H1 (cell line): ENCODE measurements around the gene TSPAN16. TPM values are rescaled to one million over a fixed set of nuclear protein-coding genes. Genes with fewer than 3 reads are reported as not detected.

Source experiments
- CTCF ChIA-PET: fragments of 300-600 bp; sonication (Branson Sonifier 250); formaldehyde crosslinking; loops from one replicate; lab custom pipeline; 2021; ENCODE audit not compliant: partially characterized antibody; lab: Charles Lee
- POLR2A ChIA-PET: fragments of 300-600 bp; sonication (Branson Sonifier 250); formaldehyde crosslinking; loops from one replicate; lab custom pipeline; 2021; ENCODE audit warnings: inconsistent platforms; ENCODE audit not compliant: partially characterized antibody; lab: Charles Lee
- DNase-seq, 2 experiments: peaks; one replicate each; pipeline versions ENCODE4 v3.0.0 to v3.0.0-alpha.2; 2010 to 2022; ENCODE audit warnings: low spot score in 2 of 2, low read depth in 1 of 2, mixed read lengths in 1 of 2
- FAIRE-seq: peaks from 2 replicates; lab custom pipeline; 2011; peaks lifted over from hg19 to GRCh38; lab: Jason Lieb, UNC
- H2AFZ ChIP-seq: 2 replicates; pipeline ENCODE4 v1.8.1; 2012; ENCODE audit warnings: low read length, inconsistent platforms
- H2AK5ac ChIP-seq: 2 replicates; pipeline ENCODE4 v1.6.1; 2013; ENCODE audit warnings: low read depth, low read length
- H2BK120ac ChIP-seq: replicated peaks from 2 replicates; pipeline ENCODE3; 2013; ENCODE audit warnings: low read depth, low read length, inconsistent platforms
- H2BK12ac ChIP-seq: 2 replicates; pipeline ENCODE4 v1.6.1; 2013; ENCODE audit warnings: low read depth, low read length
- H2BK15ac ChIP-seq: 2 replicates; pipeline ENCODE4 v1.6.1; 2013; ENCODE audit warnings: low read length
- H2BK20ac ChIP-seq: 2 replicates; pipeline ENCODE4 v1.6.1; 2013; ENCODE audit warnings: low read length
- H2BK5ac ChIP-seq: 2 replicates; pipeline ENCODE4 v1.6.1; 2013; ENCODE audit warnings: low read depth, low read length
- H3K14ac ChIP-seq: 2 replicates; pipeline ENCODE4 v1.6.1; 2013; ENCODE audit warnings: inconsistent platforms; ENCODE audit not compliant: insufficient read length
- H3K18ac ChIP-seq: 2 replicates; pipeline ENCODE4 v1.6.1; 2013; ENCODE audit warnings: low read length; ENCODE audit errors: extremely low read depth
- H3K23ac ChIP-seq: 2 replicates; pipeline ENCODE4 v1.6.1; 2013; ENCODE audit warnings: inconsistent platforms; ENCODE audit not compliant: insufficient read length
- H3K23me2 ChIP-seq: 2 replicates; pipeline ENCODE4 v1.6.1; 2013; ENCODE audit warnings: low read depth, low read length
- H3K27ac ChIP-seq: 2 replicates; pipeline ENCODE4 v1.6.1; 2011; ENCODE audit warnings: low read depth, low read length, inconsistent platforms
- H3K27me3 ChIP-seq, 4 experiments: replicated peaks in 1 of 4; 1 replicate in 1 of 4; 2 replicates in 3 of 4; pipeline versions ENCODE4 v1.6.1 to v1.8.1; 2011 to 2013; ENCODE audit warnings: low read length in 3 of 4, mild to moderate bottlenecking in 3 of 4, inconsistent platforms in 2 of 4, mixed read lengths in 2 of 4, moderate library complexity in 1 of 4; ENCODE audit not compliant: control insufficient read depth in 3 of 4, insufficient read depth in 3 of 4; ENCODE audit errors: extremely low read depth in 1 of 4
- H3K36me3 ChIP-seq, 4 experiments: 2 replicates each; pipeline versions ENCODE4 v1.6.1 to v1.8.1; 2011 to 2013; ENCODE audit warnings: mild to moderate bottlenecking in 4 of 4, low read length in 3 of 4, moderate library complexity in 2 of 4, control low read depth in 1 of 4, inconsistent platforms in 1 of 4; ENCODE audit not compliant: insufficient read depth in 4 of 4, control insufficient read depth in 2 of 4
- H3K4ac ChIP-seq: replicated peaks from 2 replicates; pipeline ENCODE3; 2013; ENCODE audit warnings: low read length, low read depth, mixed read lengths, inconsistent platforms; ENCODE audit not compliant: insufficient read length
- H3K4me1 ChIP-seq, 4 experiments: replicated peaks in 1 of 4; 1 replicate in 1 of 4; 2 replicates in 3 of 4; pipeline versions ENCODE4 v1.6.1 to v1.8.1; 2011 to 2013; ENCODE audit warnings: low read length in 3 of 4, inconsistent platforms in 2 of 4, mixed read lengths in 1 of 4; ENCODE audit not compliant: insufficient read depth in 4 of 4, control insufficient read depth in 3 of 4
- H3K4me2 ChIP-seq, 2 experiments: 2 replicates each; pipeline versions ENCODE4 v1.6.1 to v1.8.1; 2011 to 2013; ENCODE audit warnings: low read depth in 2 of 2, low read length in 2 of 2, control low read depth in 1 of 2, inconsistent platforms in 1 of 2, mild to moderate bottlenecking in 1 of 2; ENCODE audit not compliant: insufficient read depth in 1 of 2
- H3K4me3 ChIP-seq, 4 experiments: fragments of 200-600, 300-600 bp in 1 of 4; sonication (generic), shearing (Covaris generic), sonication (Bioruptor Twin) in 1 of 4; 2 replicates each; pipeline versions ENCODE4 v1.5.1 to v1.8.1; 2011 to 2016; ENCODE audit warnings: low read length in 4 of 4, low read depth in 3 of 4, control low read depth in 2 of 4, inconsistent platforms in 2 of 4, mild to moderate bottlenecking in 2 of 4, mixed read lengths in 1 of 4, moderate library complexity in 1 of 4; ENCODE audit not compliant: insufficient read depth in 2 of 4; ENCODE audit errors: extremely low read depth in 1 of 4
- H3K56ac ChIP-seq: replicated peaks from 2 replicates; pipeline ENCODE3; 2013; ENCODE audit warnings: low read depth, mild to moderate bottlenecking, mixed read lengths, low read length, inconsistent platforms; ENCODE audit not compliant: insufficient read length
- H3K79me1 ChIP-seq: 2 replicates; pipeline ENCODE4 v1.6.1; 2013; ENCODE audit warnings: low read depth, low read length, control low read depth
- H3K79me2 ChIP-seq, 2 experiments: 2 replicates each; pipeline versions ENCODE4 v1.6.1 to v1.8.1; 2012 to 2013; ENCODE audit warnings: low read length in 2 of 2, mild to moderate bottlenecking in 2 of 2, inconsistent platforms in 1 of 2; ENCODE audit not compliant: insufficient read depth in 2 of 2, control insufficient read depth in 1 of 2
- H3K9ac ChIP-seq, 4 experiments: replicated peaks in 1 of 4; 1 replicate in 1 of 4; 2 replicates in 3 of 4; pipeline versions ENCODE4 v1.6.1 to v1.8.1; 2011 to 2013; ENCODE audit warnings: low read depth in 3 of 4, low read length in 3 of 4, control low read depth in 2 of 4, mild to moderate bottlenecking in 2 of 4, moderate library complexity in 2 of 4, inconsistent platforms in 1 of 4; ENCODE audit errors: extremely low read depth in 1 of 4
- H3K9me3 ChIP-seq, 2 experiments: 2 replicates each; pipeline versions ENCODE4 v1.6.1 to v1.8.1; 2012 to 2013; ENCODE audit warnings: mild to moderate bottlenecking in 2 of 2, moderate library complexity in 2 of 2, control low read depth in 1 of 2, inconsistent platforms in 1 of 2, low read depth in 1 of 2, low read length in 1 of 2, mixed read lengths in 1 of 2; ENCODE audit not compliant: insufficient read depth in 2 of 2
- H4K20me1 ChIP-seq, 2 experiments: replicated peaks in 1 of 2; 2 replicates each; pipeline versions ENCODE3 to v1.8.1; 2011 to 2013; ENCODE audit warnings: inconsistent platforms in 2 of 2, low read length in 2 of 2, mild to moderate bottlenecking in 1 of 2; ENCODE audit not compliant: insufficient read depth in 2 of 2, control insufficient read depth in 1 of 2
- H4K5ac ChIP-seq: 2 replicates; pipeline ENCODE4 v1.6.1; 2013; ENCODE audit warnings: low read length, low read depth, mixed read lengths, inconsistent platforms; ENCODE audit not compliant: insufficient read length
- H4K8ac ChIP-seq: 2 replicates; pipeline ENCODE4 v1.8.0; 2013; ENCODE audit warnings: mild to moderate bottlenecking, moderate library complexity, low read length, inconsistent platforms; ENCODE audit not compliant: insufficient read depth; ENCODE audit errors: extremely low read depth
- H4K91ac ChIP-seq: replicated peaks from 2 replicates; pipeline ENCODE3; 2013; ENCODE audit warnings: low read length, mixed read lengths, inconsistent platforms; ENCODE audit not compliant: insufficient read length
- BRCA1 ChIP-seq: IDR thresholded peaks from 2 replicates; pipeline ENCODE4 v1.6.1; 2012; ENCODE audit warnings: low read depth, low read length, improper control_type of control experiment
- EZH2 ChIP-seq: fragments of 200-600 bp; sonication (generic); IDR thresholded peaks from 2 replicates; pipeline ENCODE4 v1.7.1; 2012; ENCODE audit warnings: low read depth, mild to moderate bottlenecking, moderate library complexity, low read length, inconsistent platforms; ENCODE audit not compliant: severe bottlenecking
- HDAC2 ChIP-seq, 2 experiments: fragments of 300-600 bp in 1 of 2; sonication (generic) in 1 of 2; IDR thresholded peaks; 2 replicates each; pipeline ENCODE4 v1.6.1; 2011 to 2012; ENCODE audit warnings: low read depth in 2 of 2, low read length in 2 of 2, mild to moderate bottlenecking in 2 of 2, moderate library complexity in 2 of 2, borderline replicate concordance in 1 of 2, inconsistent platforms in 1 of 2
- HDAC6 ChIP-seq: IDR thresholded peaks from one replicate; pipeline ENCODE4 v1.7.1; 2012; ENCODE audit warnings: low read depth, mild to moderate bottlenecking, inconsistent platforms, low read length, moderate library complexity
- KDM5A ChIP-seq: fragments of 200-600 bp; IDR thresholded peaks from 2 replicates; pipeline ENCODE4 v1.7.1; 2012; ENCODE audit warnings: mild to moderate bottlenecking, low read length, inconsistent platforms, mixed read lengths
- MAFK ChIP-seq: IDR thresholded peaks from 2 replicates; pipeline ENCODE4 v1.6.1; 2012; ENCODE audit warnings: low read depth, mild to moderate bottlenecking, improper control_type of control experiment, low read length
- POLR2A ChIP-seq, 2 experiments: IDR thresholded peaks; 1 replicate in 1 of 2; 2 replicates in 1 of 2; pipeline ENCODE4 v1.6.1; 2011; ENCODE audit warnings: low read depth in 2 of 2, low read length in 2 of 2, mild to moderate bottlenecking in 2 of 2; ENCODE audit errors: control extremely low read depth in 1 of 2
- POLR2AphosphoS5 ChIP-seq: IDR thresholded peaks from 2 replicates; pipeline ENCODE4 v1.6.1; 2011; ENCODE audit warnings: low read depth, low read length
- RAD21 ChIP-seq, 2 experiments: IDR thresholded peaks in 1 of 2; conservative IDR thresholded peaks in 1 of 2; 2 replicates each; pipeline ENCODE4 v1.6.1; 2011; ENCODE audit warnings: low read depth in 2 of 2, low read length in 2 of 2, improper control_type of control experiment in 1 of 2, inconsistent platforms in 1 of 2, mild to moderate bottlenecking in 1 of 2, moderate library complexity in 1 of 2
- RXRA ChIP-seq: IDR thresholded peaks from 2 replicates; pipeline ENCODE4 v1.6.1; 2011; ENCODE audit warnings: low read depth, mild to moderate bottlenecking, low read length, moderate library complexity; ENCODE audit not compliant: insufficient read depth
- SIRT6 ChIP-seq: IDR thresholded peaks from one replicate; pipeline ENCODE4 v1.7.1; 2012; ENCODE audit warnings: low read length, inconsistent platforms
- SIX5 ChIP-seq: IDR thresholded peaks from 2 replicates; pipeline ENCODE4 v1.6.1; 2011; ENCODE audit warnings: mild to moderate bottlenecking, low read depth, low read length
- WGBS, 2 experiments: shearing (Covaris generic) in 1 of 2; methylation state at CpG; one replicate each; pipeline versions ENCODE4 v1.1.6 to v1.1.7; 2013 to 2015; ENCODE audit warnings: low lambda C conversion rate in 2 of 2, mixed read lengths in 2 of 2, inconsistent platforms in 1 of 2, low coverage in 1 of 2, missing lambda C conversion rate in 1 of 2; ENCODE audit not compliant: insufficient replicate concordance in 2 of 2, insufficient coverage in 1 of 2, insufficient read length in 1 of 2; ENCODE audit errors: extremely low coverage in 1 of 2, missing lambda C conversion rate in 1 of 2; 5-methylcytosine and 5-hydroxymethylcytosine counted together
- polyA plus RNA-seq, 7 experiments: library from polyadenylated mRNA; depleted of rRNA in 3 of 7; stranded (reverse) in 5 of 7; unstranded in 2 of 7; fragments of >200 nt in 5 of 7; fragments of 200-250 nt in 2 of 7; gene quantifications; 1 replicate in 5 of 7; 2 replicates in 1 of 7; 4 replicates in 1 of 7; pipeline versions ENCODE4 v1.2.1 to v1.2.3, GENCODE V29; 2011 to 2013; ENCODE audit warnings: missing spikeins in 2 of 7, mixed read lengths in 2 of 7
- total RNA-seq: library from RNA; stranded (reverse); fragmentation: NEBNext Ultra II Directional; extraction: Animal tissue kit (Norgen Biotek cat#: 25700); gene quantifications from 2 replicates; pipeline ENCODE4 v1.2.1, GENCODE V29; 2021

Gene TSPAN16
- total and polyA plus RNA-seq, 2 of the 8 experiments (the other 6 are each of a cell fraction or from before 2014, with no cell fraction given): not detected

GRCh38 chr19:11304936-11305335 lies 9.0 kb downstream of the TSPAN16 start:
- no peak overlapping the region for H2AK5ac ChIP-seq
- CTCF ChIA-PET: interaction anchor here (1.1 to 2.1 kb wide), 4 partner anchors 9 to 77 kb away, joined by 4 to 6 read pairs (median 4); partner anchors contain the start of gene TSPAN16
- no peak overlapping the region for H4K91ac ChIP-seq
- H4K5ac ChIP-seq: no peak overlapping the region
- H3K79me1 ChIP-seq: no peaks in the 10 kb centered on the region
- H3K23ac ChIP-seq: no peak overlapping the region
- no peak overlapping the region for H3K4me2 ChIP-seq
- POLR2A ChIA-PET: no interaction called here
- H2BK120ac ChIP-seq: no peak overlapping the region
- 83% methylated on average over 5 of the region's 5 CpGs; no CpG with 5 or more reads in 1 of the 2 experiments for WGBS, 2 experiments
- H3K27ac ChIP-seq: no peak overlapping the region
- H3K18ac ChIP-seq: no peak overlapping the region
- no peak for FAIRE-seq
- H3K27me3 ChIP-seq: no peaks in the 10 kb centered on the region
- DNase-seq: no peak
- no peaks in the 10 kb centered on the region for H3K79me2 ChIP-seq
- H3K56ac ChIP-seq: no peak overlapping the region
- no peak overlapping the region for H3K4me3 ChIP-seq
- H4K20me1 ChIP-seq: no peaks in the 10 kb centered on the region
- H3K9me3 ChIP-seq: no peaks in the 10 kb centered on the region
- H3K4ac ChIP-seq: no peak overlapping the region
- H2BK15ac ChIP-seq: no peak overlapping the region
- H3K14ac ChIP-seq: no peak overlapping the region
- no peaks in the 10 kb centered on the region for H3K4me1 ChIP-seq
- no peak overlapping the region for H4K8ac ChIP-seq
- H3K23me2 ChIP-seq: no peaks in the 10 kb centered on the region
- no peak overlapping the region for H2AFZ ChIP-seq
- no peak overlapping the region for H2BK20ac ChIP-seq
- no peaks in the 10 kb centered on the region for H3K36me3 ChIP-seq
- H3K9ac ChIP-seq: no peak overlapping the region
- no peak overlapping the region for H2BK12ac ChIP-seq
- H2BK5ac ChIP-seq: no peak overlapping the region
- TF ChIP-seq MAFK: no peak
- TF ChIP-seq SIX5: no peak
- TF ChIP-seq RAD21 (IDR thresholded peaks at IDR 0.05 in 1 of 2, conservative IDR thresholded peaks at IDR 0.05 in 1 of 2; ENCODE audit: low read depth in 2 of 2, low read length in 2 of 2): no peak
- TF ChIP-seq KDM5A: no peak
- TF ChIP-seq HDAC2 (IDR thresholded peaks at IDR 0.05; ENCODE audit: borderline replicate concordance in 1 of 2, low read depth in 2 of 2, low read length in 2 of 2): no peak
- TF ChIP-seq POLR2A (IDR thresholded peaks at IDR 0.05; ENCODE audit: control extremely low read depth in 1 of 2, low read depth in 2 of 2, low read length in 2 of 2): no peak
- no peak for TF ChIP-seq POLR2AphosphoS5
- no peak for TF ChIP-seq SIRT6
- TF ChIP-seq BRCA1: no peak
- no peak for TF ChIP-seq EZH2
- no peak for TF ChIP-seq HDAC6
- no peak for TF ChIP-seq RXRA
